ENCODE results near the gene AKAP6.

Gene AKAP6

GRCh38 chr14:32827514-32827913, 498.4 kb downstream of the AKAP6 start:
- H3K4me3 ChIP-seq (ENCODE audit: low read depth, low read length, poor library complexity, severe bottlenecking), result no peak overlapping the region
- H3K27me3 ChIP-seq (ENCODE audit: insufficient read depth, low read length), result 0 out of 2 replicates have a peak, but pooled peaks cover 3% of the 10 kb centered on the region
- H3F3A ChIP-seq (ENCODE audit: insufficient read depth, low read length), result no peaks in the 10 kb centered on the region
- H2AFZ ChIP-seq (ENCODE audit: low read length), result no peak overlapping the region
- H3K9me3 ChIP-seq (ENCODE audit: low read length), result no peaks in the 10 kb centered on the region
- no peak overlapping the region for H3K27ac ChIP-seq (ENCODE audit: low read depth, low read length, poor library complexity, severe bottlenecking)
- no peak overlapping the region for H3K9ac ChIP-seq (ENCODE audit: low read length)
- no peaks in the 10 kb centered on the region for H3K79me2 ChIP-seq (ENCODE audit: insufficient read depth, low read length)
- no peak overlapping the region for H3K4me2 ChIP-seq (ENCODE audit: low read length)
- H3K4me1 ChIP-seq (ENCODE audit: insufficient read depth, low read length, severe bottlenecking), result no peaks in the 10 kb centered on the region
- no peaks in the 10 kb centered on the region for H4K20me1 ChIP-seq (ENCODE audit: insufficient read depth, low read length)
- no peak for TF ChIP-seq CTCF (IDR thresholded peaks at IDR 0.05; ENCODE audit: low read length)
- TF ChIP-seq EZH2 (IDR thresholded peaks at IDR 0.05; ENCODE audit: borderline replicate concordance, low read length), result no peak
- no peaks in the 10 kb centered on the region for H3K9me2 ChIP-seq (ENCODE audit: low read depth, low read length)
- H3K36me3 ChIP-seq (ENCODE audit: insufficient read depth, low read length), result no peaks in the 10 kb centered on the region

GRCh38 chr14:32835924-32836323, 506.8 kb downstream of the AKAP6 start:
- Histone ChIP-seq H3K36me3 (ENCODE audit: insufficient read depth, low read length) (no peaks in the 10 kb centered on the region), H3F3A (ENCODE audit: insufficient read depth, low read length) (no peaks in the 10 kb centered on the region), H3K4me3 (ENCODE audit: low read depth, low read length, poor library complexity, severe bottlenecking) (no peak overlapping the region), H2AFZ (ENCODE audit: low read length) (no peak overlapping the region), H3K79me2 (ENCODE audit: insufficient read depth, low read length) (no peaks in the 10 kb centered on the region), H3K9me3 (ENCODE audit: low read length) (no peaks in the 10 kb centered on the region), H3K27me3 (ENCODE audit: insufficient read depth, low read length) (no peaks in the 10 kb centered on the region), H3K27ac (ENCODE audit: low read depth, low read length, poor library complexity, severe bottlenecking) (no peak overlapping the region), H3K9ac (ENCODE audit: low read length) (no peak overlapping the region), H3K9me2 (ENCODE audit: low read depth, low read length) (no peaks in the 10 kb centered on the region), H4K20me1 (ENCODE audit: insufficient read depth, low read length) (no peaks in the 10 kb centered on the region), H3K4me1 (ENCODE audit: insufficient read depth, low read length, severe bottlenecking) (no peaks in the 10 kb centered on the region), H3K4me2 (ENCODE audit: low read length) (no peak overlapping the region)
- TF ChIP-seq EZH2 (IDR thresholded peaks at IDR 0.05; ENCODE audit: borderline replicate concordance, low read length), result no peak
- TF ChIP-seq CTCF (IDR thresholded peaks at IDR 0.05; ENCODE audit: low read length), result no peak

GRCh38 chr14:32841698-32842097, 512.6 kb downstream of the AKAP6 start:
- Histone ChIP-seq H3K4me1 (ENCODE audit: insufficient read depth, low read length, severe bottlenecking) (no peaks in the 10 kb centered on the region), H4K20me1 (ENCODE audit: insufficient read depth, low read length) (no peaks in the 10 kb centered on the region), H2AFZ (ENCODE audit: low read length) (no peak overlapping the region), H3K27ac (ENCODE audit: low read depth, low read length, poor library complexity, severe bottlenecking) (no peak overlapping the region), H3K4me2 (ENCODE audit: low read length) (no peak overlapping the region), H3K79me2 (ENCODE audit: insufficient read depth, low read length) (no peaks in the 10 kb centered on the region), H3K9me2 (ENCODE audit: low read depth, low read length) (no peaks in the 10 kb centered on the region), H3K36me3 (ENCODE audit: insufficient read depth, low read length) (no peaks in the 10 kb centered on the region), H3K27me3 (ENCODE audit: insufficient read depth, low read length) (no peaks in the 10 kb centered on the region), H3F3A (ENCODE audit: insufficient read depth, low read length) (no peaks in the 10 kb centered on the region), H3K4me3 (ENCODE audit: low read depth, low read length, poor library complexity, severe bottlenecking) (no peak overlapping the region), H3K9me3 (ENCODE audit: low read length) (no peaks in the 10 kb centered on the region), H3K9ac (ENCODE audit: low read length) (no peak overlapping the region)
- TF ChIP-seq CTCF (IDR thresholded peaks at IDR 0.05; ENCODE audit: low read length), result no peak
- no peak for TF ChIP-seq EZH2 (IDR thresholded peaks at IDR 0.05; ENCODE audit: borderline replicate concordance, low read length)
